ENCODE data around the gene STRA6. TPM values are rescaled to one million over a fixed set of nuclear protein-coding genes. Genes with fewer than 3 reads are reported as not detected.

The STRA6 gene
- total RNA-seq, 1 donor from 2014 or later: 1.8 TPM

GRCh38 chr15:74200871-74201419, 1.6 kb downstream of the STRA6 start:
- DNase-seq (ENCODE audit: low read depth): no peak
- Histone ChIP-seq H3K36me3 (ENCODE audit: control insufficient read depth, insufficient read depth, low read length) (no peaks in the 10 kb centered on the region), H3K27me3 (ENCODE audit: control insufficient read depth, insufficient read depth, low read length) (no peaks in the 10 kb centered on the region), H3K4me3 (ENCODE audit: low read depth, low read length) (no peak overlapping the region)
- TF ChIP-seq, protein P1, sequence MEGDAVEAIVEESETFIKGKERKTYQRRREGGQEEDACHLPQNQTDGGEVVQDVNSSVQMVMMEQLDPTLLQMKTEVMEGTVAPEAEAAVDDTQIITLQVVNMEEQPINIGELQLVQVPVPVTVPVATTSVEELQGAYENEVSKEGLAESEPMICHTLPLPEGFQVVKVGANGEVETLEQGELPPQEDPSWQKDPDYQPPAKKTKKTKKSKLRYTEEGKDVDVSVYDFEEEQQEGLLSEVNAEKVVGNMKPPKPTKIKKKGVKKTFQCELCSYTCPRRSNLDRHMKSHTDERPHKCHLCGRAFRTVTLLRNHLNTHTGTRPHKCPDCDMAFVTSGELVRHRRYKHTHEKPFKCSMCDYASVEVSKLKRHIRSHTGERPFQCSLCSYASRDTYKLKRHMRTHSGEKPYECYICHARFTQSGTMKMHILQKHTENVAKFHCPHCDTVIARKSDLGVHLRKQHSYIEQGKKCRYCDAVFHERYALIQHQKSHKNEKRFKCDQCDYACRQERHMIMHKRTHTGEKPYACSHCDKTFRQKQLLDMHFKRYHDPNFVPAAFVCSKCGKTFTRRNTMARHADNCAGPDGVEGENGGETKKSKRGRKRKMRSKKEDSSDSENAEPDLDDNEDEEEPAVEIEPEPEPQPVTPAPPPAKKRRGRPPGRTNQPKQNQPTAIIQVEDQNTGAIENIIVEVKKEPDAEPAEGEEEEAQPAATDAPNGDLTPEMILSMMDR (IDR thresholded peaks at IDR 0.05; ENCODE audit: insufficient read depth, low read length, poor library complexity, severe bottlenecking): no peak

DNA sequence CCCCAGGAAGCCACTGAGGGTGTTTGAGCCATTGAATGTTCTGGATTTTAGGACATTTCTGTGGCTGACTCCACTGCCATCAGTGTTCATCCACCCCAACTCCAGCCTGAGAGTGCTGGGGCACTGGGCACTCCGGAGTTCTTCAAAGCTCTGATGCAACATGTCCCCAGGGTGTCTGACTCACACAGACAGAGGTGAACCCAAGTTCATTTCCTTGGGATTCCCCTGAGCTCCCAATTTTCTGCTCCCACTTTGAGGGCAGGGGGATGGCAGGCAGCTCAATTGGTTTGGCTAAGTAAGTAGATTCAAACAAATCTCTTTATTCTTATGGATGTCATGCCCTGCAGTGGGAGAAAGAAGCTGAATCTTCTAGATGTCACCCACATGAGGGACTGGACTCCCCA, 2.2 kb downstream of the STRA6 start:
- no peak for DNase-seq (ENCODE audit: low read depth)
- H3K27me3 ChIP-seq (ENCODE audit: control insufficient read depth, insufficient read depth, low read length): no peaks in the 10 kb centered on the region
- TF ChIP-seq, protein P1 (IDR thresholded peaks at IDR 0.05; ENCODE audit: insufficient read depth, low read length, poor library complexity, severe bottlenecking): no peak
- H3K36me3 ChIP-seq (ENCODE audit: control insufficient read depth, insufficient read depth, low read length): no peaks in the 10 kb centered on the region
- no peak overlapping the region for H3K4me3 ChIP-seq (ENCODE audit: low read depth, low read length)

DNA sequence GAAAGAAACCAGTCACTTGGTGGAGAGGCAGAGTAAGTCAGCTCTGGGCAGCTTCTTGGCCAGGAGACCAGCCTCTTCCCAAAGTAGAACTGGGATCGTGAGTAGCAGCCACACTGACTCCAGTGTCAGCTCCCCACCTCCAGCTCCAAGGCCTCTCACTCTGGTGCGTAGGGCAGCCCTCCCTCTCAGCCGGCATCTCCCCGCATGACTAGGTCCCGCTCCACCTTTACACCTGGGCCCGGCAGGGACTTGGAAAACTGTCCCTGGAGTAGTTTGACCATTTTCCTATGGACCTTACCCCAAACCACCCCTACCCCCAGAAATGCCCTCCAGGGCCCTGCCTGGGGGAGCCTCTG, 3.3 kb downstream of the STRA6 start:
- DNase-seq (ENCODE audit: low read depth): no peak
- H3K36me3 ChIP-seq (ENCODE audit: control insufficient read depth, insufficient read depth, low read length): no peaks in the 10 kb centered on the region
- no peaks in the 10 kb centered on the region for H3K27me3 ChIP-seq (ENCODE audit: control insufficient read depth, insufficient read depth, low read length)
- TF ChIP-seq, protein P1 (IDR thresholded peaks at IDR 0.05; ENCODE audit: insufficient read depth, low read length, poor library complexity, severe bottlenecking): no peak
- no peak overlapping the region for H3K4me3 ChIP-seq (ENCODE audit: low read depth, low read length)

GRCh38 chr15:74197176-74197965, 5.2 kb downstream of the STRA6 start:
- no peaks in the 10 kb centered on the region for H3K36me3 ChIP-seq (ENCODE audit: control insufficient read depth, insufficient read depth, low read length)
- H3K27me3 ChIP-seq (ENCODE audit: control insufficient read depth, insufficient read depth, low read length): no peaks in the 10 kb centered on the region
- DNase-seq (ENCODE audit: low read depth): no peak
- TF ChIP-seq, protein P1 (IDR thresholded peaks at IDR 0.05; ENCODE audit: insufficient read depth, low read length, poor library complexity, severe bottlenecking): no peak
- H3K4me3 ChIP-seq (ENCODE audit: low read depth, low read length): no peak overlapping the region

- Histone ChIP-seq H3K27me3 (ENCODE audit: control insufficient read depth, insufficient read depth, low read length) (no peaks in the 10 kb centered on the region), H3K4me3 (ENCODE audit: low read depth, low read length) (no peak overlapping the region), H3K36me3 (ENCODE audit: control insufficient read depth, insufficient read depth, low read length) (no peaks in the 10 kb centered on the region)
- TF ChIP-seq, protein P1 (IDR thresholded peaks at IDR 0.05; ENCODE audit: insufficient read depth, low read length, poor library complexity, severe bottlenecking): no peak
- DNase-seq (ENCODE audit: low read depth): no peak
These were observed 6.4 kb downstream of the STRA6 start for GRCh38 chr15:74196175-74196574.
